Small intestine (tissue), 7 donors: ENCODE measurements around the gene SERAC1. TPM values are rescaled to one million over a fixed set of nuclear protein-coding genes. Genes with fewer than 3 reads are reported as not detected.
A peak's percentile ranks its signal among the peaks of the same experiment; 100 is the strongest.

ENCODE experiments used
- DNase-seq, 2 donors: peaks; one replicate each; pipeline versions ENCODE4 v3.0.0 to v3.0.0-alpha.2; 2013
- FAIRE-seq: peaks from 2 replicates; lab custom pipeline; 2012; peaks lifted over from hg19 to GRCh38; lab: Jason Lieb, UNC
- H3K27ac ChIP-seq, 3 donors: one replicate each; pipeline ENCODE4 v1.5.1; 2013; ENCODE audit warnings: low read length in 2 of 3, mild to moderate bottlenecking in 2 of 3, control low read depth in 1 of 3, inconsistent platforms in 1 of 3, low read depth in 1 of 3, moderate library complexity in 1 of 3
- H3K27me3 ChIP-seq, 3 donors: one replicate each; pipeline ENCODE4 v1.6.1; 2013; ENCODE audit warnings: low read length in 3 of 3, inconsistent platforms in 1 of 3; ENCODE audit not compliant: control insufficient read depth in 3 of 3, insufficient read depth in 3 of 3
- H3K36me3 ChIP-seq, 3 donors: one replicate each; pipeline ENCODE4 v1.6.1; 2013; ENCODE audit warnings: low read length in 3 of 3, inconsistent platforms in 1 of 3, low read depth in 1 of 3, mild to moderate bottlenecking in 1 of 3, moderate library complexity in 1 of 3; ENCODE audit not compliant: control insufficient read depth in 3 of 3, insufficient read depth in 2 of 3
- H3K4me1 ChIP-seq, 3 donors: one replicate each; pipeline ENCODE4 v1.6.1; 2013; ENCODE audit warnings: low read length in 2 of 3, inconsistent platforms in 1 of 3, low read depth in 1 of 3, mild to moderate bottlenecking in 1 of 3, moderate library complexity in 1 of 3; ENCODE audit not compliant: control insufficient read depth in 3 of 3, insufficient read depth in 2 of 3
- H3K4me3 ChIP-seq, 3 donors: one replicate each; pipeline ENCODE4 v1.5.1; 2013; ENCODE audit warnings: low read length in 3 of 3, control low read depth in 1 of 3, inconsistent platforms in 1 of 3, low read depth in 1 of 3, mild to moderate bottlenecking in 1 of 3, moderate library complexity in 1 of 3
- H3K9me3 ChIP-seq, 2 donors: one replicate each; pipeline ENCODE4 v1.6.1; 2013; ENCODE audit warnings: low read depth in 1 of 2, low read length in 1 of 2; ENCODE audit not compliant: control insufficient read depth in 2 of 2, insufficient read depth in 1 of 2
- WGBS, 3 donors: extraction: QIAGEN DNeasy Blood & Tissue Kit; methylation state at CpG; one replicate each; pipeline ENCODE4 v1.1.7; 2013; 5-methylcytosine and 5-hydroxymethylcytosine counted together
- polyA plus RNA-seq, 4 donors: library from polyadenylated mRNA; stranded (reverse) in 3 of 4; unstranded in 1 of 4; fragments of 200-250 nt in 3 of 4; fragments of 120-200 nt in 1 of 4; gene quantifications; one replicate each; pipeline versions ENCODE4 v1.2.1 to v1.2.3, GENCODE V29; 2013
- donor health status: healthy with polysubstance abuse.
- donor health status: control.
- donor health status: control.
- donor health status: Bipolar disorder and iron deficiency.
- donor health status: healthy.

Gene SERAC1
- polyA plus RNA-seq, 4 donors: 3.7 to 6.5 (median 4.9) TPM

GRCh38 chr6:158124288-158124687, 43.8 kb downstream of the SERAC1 start:
- peaks cover 2 to 5% (median 3%) of the 10 kb centered on the region in 3 donors for H3K36me3 ChIP-seq

GRCh38 chr6:158122048-158122447, 46.0 kb downstream of the SERAC1 start:
- peaks cover 4 to 5% (median 5%) of the 10 kb centered on the region in 3 donors for H3K36me3 ChIP-seq
- no peak overlapping the region for H3K4me3 ChIP-seq
- H3K9me3 ChIP-seq: no peaks in the 10 kb centered on the region
- FAIRE-seq: no peak
- 85 to 98% (median 91%) methylated on average over 2 of the region's 2 CpGs for WGBS, 3 donors
- no peaks in the 10 kb centered on the region for H3K4me1 ChIP-seq
- no peaks in the 10 kb centered on the region for H3K27me3 ChIP-seq
- DNase-seq: peak in 1 of 2 donors; percentile 5
- no peak overlapping the region for H3K27ac ChIP-seq

More at GRCh38 chr6:158124288-158124687, 43.8 kb downstream of the SERAC1 start:
- Histone ChIP-seq H3K4me3 (no peak overlapping the region), H3K4me1 (no peaks in the 10 kb centered on the region), H3K27me3 (no peaks in the 10 kb centered on the region), H3K9me3 (no peaks in the 10 kb centered on the region), H3K27ac (no peak overlapping the region)
- WGBS, 3 donors: 93 to 100% (median 96%) methylated on average over 1 of the region's 1 CpG
- FAIRE-seq: no peak
- DNase-seq: no peak

- WGBS, 3 donors: 80 to 90% (median 90%) methylated on average over 3 of the region's 3 CpGs
- FAIRE-seq (no peak), DNase-seq (no peak)
- H3K36me3 ChIP-seq: peaks cover 2 to 6% (median 5%) of the 10 kb centered on the region in 3 donors
- H3K4me1 ChIP-seq: no peaks in the 10 kb centered on the region
- H3K9me3 ChIP-seq: no peaks in the 10 kb centered on the region
- no peaks in the 10 kb centered on the region for H3K27me3 ChIP-seq
- H3K4me3 ChIP-seq: no peak overlapping the region
- no peak overlapping the region for H3K27ac ChIP-seq
These were observed 46.7 kb downstream of the SERAC1 start for GRCh38 chr6:158121335-158121734.

- no peaks in the 10 kb centered on the region for H3K4me1 ChIP-seq
- no peak overlapping the region for H3K4me3 ChIP-seq
- FAIRE-seq (no peak), DNase-seq (no peak)
- H3K27ac ChIP-seq: no peak overlapping the region
- H3K36me3 ChIP-seq: peaks cover 3 to 10% (median 7%) of the 10 kb centered on the region in 3 donors
- WGBS, 3 donors: 95 to 100% (median 97%) methylated on average over 3 of the region's 3 CpGs
- no peaks in the 10 kb centered on the region for H3K9me3 ChIP-seq
- H3K27me3 ChIP-seq: no peaks in the 10 kb centered on the region
These were observed 49.2 kb downstream of the SERAC1 start for GRCh38 chr6:158118886-158119285.

GRCh38 chr6:158115508-158115907, 52.6 kb downstream of the SERAC1 start:
- DNase-seq: no peak
- H3K4me1 ChIP-seq: no peaks in the 10 kb centered on the region
- H3K27me3 ChIP-seq: no peaks in the 10 kb centered on the region
- peaks cover 3 to 16% (median 7%) of the 10 kb centered on the region in 3 donors for H3K36me3 ChIP-seq
- no peak overlapping the region for H3K4me3 ChIP-seq
- 89 to 93% (median 90%) methylated on average over 6 of the region's 6 CpGs for WGBS, 3 donors
- H3K9me3 ChIP-seq: no peaks in the 10 kb centered on the region
- H3K27ac ChIP-seq: no peak overlapping the region
- FAIRE-seq: no peak

- 94 to 96% (median 95%) methylated on average over 4 of the region's 4 CpGs for WGBS, 3 donors
- DNase-seq: no peak
- no peak for FAIRE-seq
- Histone ChIP-seq H3K27me3 (no peaks in the 10 kb centered on the region), H3K4me1 (no peaks in the 10 kb centered on the region), H3K4me3 (no peak overlapping the region), H3K27ac (no peak overlapping the region), H3K9me3 (no peaks in the 10 kb centered on the region), H3K36me3 (peaks cover 3 to 17% (median 7%) of the 10 kb centered on the region in 3 donors)
These were observed 53.0 kb downstream of the SERAC1 start for GRCh38 chr6:158115102-158115501.

GRCh38 chr6:158113802-158114201, 54.3 kb downstream of the SERAC1 start:
- Histone ChIP-seq H3K27ac (no peak overlapping the region), H3K4me1 (no peaks in the 10 kb centered on the region), H3K9me3 (no peaks in the 10 kb centered on the region), H3K4me3 (no peak overlapping the region), H3K27me3 (no peaks in the 10 kb centered on the region), H3K36me3 (peaks cover 1 to 17% (median 7%) of the 10 kb centered on the region in 3 donors)
- no peak for DNase-seq
- no peak for FAIRE-seq

GRCh38 chr6:158111987-158112386, 56.1 kb downstream of the SERAC1 start:
- H3K27me3 ChIP-seq: no peaks in the 10 kb centered on the region
- H3K4me3 ChIP-seq: no peak overlapping the region
- FAIRE-seq (no peak), DNase-seq (no peak)
- no peak overlapping the region for H3K27ac ChIP-seq
- no peaks in the 10 kb centered on the region for H3K4me1 ChIP-seq
- H3K36me3 ChIP-seq: peaks cover 0 to 16% (median 6%) of the 10 kb centered on the region in 3 donors
- 97 to 100% (median 98%) methylated on average over 5 of the region's 5 CpGs for WGBS, 3 donors
- H3K9me3 ChIP-seq: no peaks in the 10 kb centered on the region

- Histone ChIP-seq H3K27me3 (no peaks in the 10 kb centered on the region), H3K9me3 (no peaks in the 10 kb centered on the region), H3K27ac (no peak overlapping the region), H3K4me1 (no peaks in the 10 kb centered on the region), H3K4me3 (no peak overlapping the region), H3K36me3 (peaks cover 0 to 16% (median 5%) of the 10 kb centered on the region in 3 donors)
- no peak for FAIRE-seq
- no peak for DNase-seq
- 91 to 92% (median 92%) methylated on average over 5 of the region's 5 CpGs for WGBS, 3 donors
These were observed 57.1 kb downstream of the SERAC1 start for GRCh38 chr6:158110986-158111385.
